Ovary (tissue), 9 donors: ENCODE measurements around the gene LVRN. TPM values are rescaled to one million over a fixed set of nuclear protein-coding genes. Genes with fewer than 3 reads are reported as not detected.
A peak's percentile ranks its signal among the peaks of the same experiment; 100 is the strongest.

Experiments
- DNase-seq, 5 donors: peaks; one replicate each; pipeline ENCODE4 v3.0.0-alpha.2; 2019 to 2020
- H3K27ac ChIP-seq, 2 donors: fragments of 200-600 bp; one replicate each; pipeline versions ENCODE4 v1.5.1 to v1.8.0; 2019 to 2022
- H3K27me3 ChIP-seq: fragments of 200-600 bp; one replicate; pipeline ENCODE4 v1.8.0; 2022
- H3K36me3 ChIP-seq: fragments of 200-600 bp; sonication (generic); one replicate; pipeline ENCODE4 v1.5.1; 2019
- H3K4me1 ChIP-seq: one replicate; pipeline ENCODE4 v1.8.1; 2013; ENCODE audit warnings: mild to moderate bottlenecking, moderate library complexity; ENCODE audit not compliant: insufficient read depth
- H3K4me3 ChIP-seq: fragments of 200-600 bp; sonication (generic); one replicate; pipeline ENCODE4 v1.5.1; 2017
- H3K9me3 ChIP-seq, 2 donors: fragments of 200-600 bp in 1 of 2; sonication (generic) in 1 of 2; one replicate each; pipeline versions ENCODE4 v1.5.1 to v1.8.1; 2013 to 2019; ENCODE audit warnings: mild to moderate bottlenecking in 1 of 2, moderate library complexity in 1 of 2
- CTCF ChIP-seq, 3 donors: fragments of 450-650 bp in 2 of 3; fragments of 200-600 bp in 1 of 3; IDR thresholded peaks; one replicate each; pipeline versions ENCODE4 v1.5.1 to v1.8.0; 2016 to 2022; ENCODE audit warnings: antibody characterized with exemption in 3 of 3, mild to moderate bottlenecking in 1 of 3
- EP300 ChIP-seq: sonication (generic); formaldehyde crosslinking; IDR thresholded peaks from one replicate; pipeline ENCODE4 v1.6.1; 2017; ENCODE audit warnings: antibody characterized with exemption
- POLR2A ChIP-seq: fragments of 450-650 bp; IDR thresholded peaks from one replicate; pipeline ENCODE4 v1.6.1; 2017; ENCODE audit warnings: antibody characterized with exemption, mild to moderate bottlenecking, moderate library complexity
- WGBS, 3 donors: extraction: QIAGEN DNeasy Blood & Tissue Kit in 1 of 3; methylation state at CpG; one replicate each; pipeline versions ENCODE4 v1.1.5 to v1.1.7; 2013 to 2017; 5-methylcytosine and 5-hydroxymethylcytosine counted together
- intact Hi-C, 4 donors: fragments of 100-400 bp; cut with DNase I; formaldehyde crosslinking; loops; one replicate each; pipeline versions ENCODE4 v1.11.0 to v1.15.1; 2022 to 2023
- polyA plus RNA-seq, 2 donors: library from polyadenylated mRNA; stranded (reverse); fragments of 200-250 nt in 1 of 2; fragments of 350-450 nt in 1 of 2; fragmentation: Illumina TruSeq in 1 of 2; extraction: RNeasy Lipid Tissue Mini Kit (QIAGEN cat#74804) in 1 of 2; gene quantifications; one replicate each; pipeline ENCODE4 v1.2.3, GENCODE V29; 2013 to 2014
- total RNA-seq, 7 donors: library from RNA; depleted of rRNA in 2 of 7; stranded (reverse); fragments of >200 nt in 2 of 7; fragmentation: NEBNext Ultra II Directional in 3 of 7; extraction: Animal tissue kit (Norgen Biotek cat#: 25700) in 3 of 7; gene quantifications; one replicate each; pipeline versions ENCODE4 v1.1.0 to v1.2.4, GENCODE V29; 2016 to 2023
- donor health status: DM: no; HTN: no; CAD: no; lungs with moderate emphysema.
- donor health status: DM: no; HTN: no; CAD: no.
- donor health status: Bipolar disorder and iron deficiency.
- donor health status: DM: yes; HTN: yes; CAD: no.
- donor health status: DM: no; HTN: no; CAD: no.
- donor health status: DM: yes; HTN: yes; CAD: no.

LVRN gene
- total and polyA plus RNA-seq, 9 donors, result 0.53 to 5.6 (median 1.6) TPM

GRCh38 chr5:115940080-115940810 is 22.0 kb upstream of the LVRN start:
- DNase-seq, result peak in 1 of 5 donors; percentile 38
- H3K27ac ChIP-seq, result no peak overlapping the region
- no peaks in the 10 kb centered on the region for H3K36me3 ChIP-seq
- no peaks in the 10 kb centered on the region for H3K27me3 ChIP-seq
- TF ChIP-seq CTCF (IDR thresholded peaks at IDR 0.05) (no peak), POLR2A (no peak), EP300 (no peak)
- no peaks in the 10 kb centered on the region for H3K4me1 ChIP-seq
- 14 to 49% (median 20%) methylated on average over 3 to 4 of the region's 4 CpGs for WGBS, 3 donors
- no peaks in the 10 kb centered on the region for H3K9me3 ChIP-seq
- intact Hi-C loops, result no loop called here
- no peak overlapping the region for H3K4me3 ChIP-seq

- no peak for TF ChIP-seq POLR2A
- no peak for TF ChIP-seq EP300
- TF ChIP-seq CTCF (IDR thresholded peaks at IDR 0.05), result no peak
Observed at GRCh38 chr5:115941051-115941675, 21.1 kb upstream of the LVRN start.

GRCh38 chr5:115944501-115944900 is 17.8 kb upstream of the LVRN start:
- no peak for TF ChIP-seq POLR2A
- Histone ChIP-seq H3K36me3 (no peaks in the 10 kb centered on the region), H3K27ac (no peak overlapping the region), H3K4me1 (no peaks in the 10 kb centered on the region), H3K9me3 (no peaks in the 10 kb centered on the region), H3K4me3 (no peak overlapping the region), H3K27me3 (no peaks in the 10 kb centered on the region)
- no peak for DNase-seq
- intact Hi-C loops, result no loop called here
- 91 to 96% (median 92%) methylated on average over 3 of the region's 3 CpGs for WGBS, 3 donors

More at GRCh38 chr5:115941051-115941675, 21.1 kb upstream of the LVRN start:
- intact Hi-C loops, result no loop called here
- DNase-seq, result no peak
- H3K9me3 ChIP-seq, result no peaks in the 10 kb centered on the region
- H3K36me3 ChIP-seq, result no peaks in the 10 kb centered on the region
- WGBS, 3 donors, result 80 to 86% (median 80%) methylated on average over 9 of the region's 9 CpGs
- no peaks in the 10 kb centered on the region for H3K4me1 ChIP-seq
- no peaks in the 10 kb centered on the region for H3K27me3 ChIP-seq
- no peak overlapping the region for H3K4me3 ChIP-seq
- no peak overlapping the region for H3K27ac ChIP-seq

- TF ChIP-seq POLR2A, result no peak
- intact Hi-C loops, result no loop called here
- no peaks in the 10 kb centered on the region for H3K4me1 ChIP-seq
- H3K9me3 ChIP-seq, result no peaks in the 10 kb centered on the region
- H3K4me3 ChIP-seq, result no peak overlapping the region
- WGBS, 3 donors, result 93 to 98% (median 96%) methylated on average over 2 of the region's 2 CpGs
- no peaks in the 10 kb centered on the region for H3K36me3 ChIP-seq
- no peaks in the 10 kb centered on the region for H3K27me3 ChIP-seq
- no peak for DNase-seq
- no peak overlapping the region for H3K27ac ChIP-seq
Observed at GRCh38 chr5:115946655-115947054, 15.6 kb upstream of the LVRN start.

GRCh38 chr5:115947260-115947659 is 15.0 kb upstream of the LVRN start:
- H3K4me3 ChIP-seq, result no peak overlapping the region
- H3K4me1 ChIP-seq, result no peaks in the 10 kb centered on the region
- TF ChIP-seq POLR2A (no peak), EP300 (no peak), CTCF (IDR thresholded peaks at IDR 0.05) (no peak)
- H3K27me3 ChIP-seq, result no peaks in the 10 kb centered on the region
- no peaks in the 10 kb centered on the region for H3K9me3 ChIP-seq
- no peak for DNase-seq
- no peak overlapping the region for H3K27ac ChIP-seq
- no peaks in the 10 kb centered on the region for H3K36me3 ChIP-seq
- WGBS, 3 donors, result 94 to 96% (median 94%) methylated on average over 2 of the region's 2 CpGs
- intact Hi-C loops, result no loop called here
